ENCODE results near the gene GTF3C1. TPM values are rescaled to one million over a fixed set of nuclear protein-coding genes. Genes with fewer than 3 reads are reported as not detected.

Gene GTF3C1
- total RNA-seq, 1 experiment from 2014 or later = 121 TPM

DNA sequence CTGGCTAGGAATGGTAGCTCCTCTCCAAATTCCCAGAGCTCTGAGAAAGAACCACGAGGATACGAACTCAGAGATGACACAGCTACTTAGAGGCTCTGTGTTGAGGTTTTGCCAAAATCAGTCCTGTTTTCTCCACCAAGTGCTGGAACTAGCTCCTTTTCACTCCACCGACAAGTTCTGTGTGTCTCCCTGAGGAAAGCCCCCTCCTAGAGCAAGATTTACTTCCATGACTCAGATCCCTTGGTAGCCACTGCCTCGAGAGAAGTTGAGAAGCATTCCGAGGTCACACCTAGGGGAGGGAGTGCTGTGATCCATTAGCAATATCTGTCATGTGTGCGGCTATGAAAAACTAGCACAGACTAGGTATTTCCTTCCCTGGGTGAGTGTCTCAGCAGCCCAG lies 117.2 kb downstream of the GTF3C1 start:
- BruUV-seq (replicated peaks) = no TSS peak
- Histone ChIP-seq H3K27ac (ENCODE audit: low read length) (no peak overlapping the region), H3K27me3 (ENCODE audit: control insufficient read depth, insufficient read depth, low read length) (no peaks in the 10 kb centered on the region), H3K4me3 (ENCODE audit: low read depth in 2 of 2, low read length in 2 of 2) (no peak overlapping the region), H3K9me3 (ENCODE audit: control insufficient read depth, insufficient read depth, low read depth, low read length) (no peaks in the 10 kb centered on the region), H3K4me1 (ENCODE audit: control insufficient read depth, insufficient read depth, low read length) (no peaks in the 10 kb centered on the region), H3K36me3 (ENCODE audit: control insufficient read depth, insufficient read depth, low read length) (no peaks in the 10 kb centered on the region)
- TF ChIP-seq SIN3A (IDR thresholded peaks at IDR 0.05; ENCODE audit: borderline replicate concordance, insufficient read depth, low read depth, low read length) = no peak
- TF ChIP-seq TCF7L2 (IDR thresholded peaks at IDR 0.05; ENCODE audit: low read depth, low read length) = no peak
- no peak for TF ChIP-seq POLR2AphosphoS5 (IDR thresholded peaks at IDR 0.05; ENCODE audit: low read depth, low read length)
- ATAC-seq = peak; percentile 37
- intact Hi-C loops (cut with micrococcal nuclease; ENCODE audit: unreplicated experiment) = no loop called here
- DNase-seq (ENCODE audit: low read depth, low spot score) = no peak
- in situ Hi-C loops (cut with HindIII; ENCODE audit: low pct_unique_long_range_greater_than_20kb, low sequenced_read_pairs) = no loop called here
- ChIA-PET POLR2A (no interaction called here), CTCF (no interaction called here)

DNA sequence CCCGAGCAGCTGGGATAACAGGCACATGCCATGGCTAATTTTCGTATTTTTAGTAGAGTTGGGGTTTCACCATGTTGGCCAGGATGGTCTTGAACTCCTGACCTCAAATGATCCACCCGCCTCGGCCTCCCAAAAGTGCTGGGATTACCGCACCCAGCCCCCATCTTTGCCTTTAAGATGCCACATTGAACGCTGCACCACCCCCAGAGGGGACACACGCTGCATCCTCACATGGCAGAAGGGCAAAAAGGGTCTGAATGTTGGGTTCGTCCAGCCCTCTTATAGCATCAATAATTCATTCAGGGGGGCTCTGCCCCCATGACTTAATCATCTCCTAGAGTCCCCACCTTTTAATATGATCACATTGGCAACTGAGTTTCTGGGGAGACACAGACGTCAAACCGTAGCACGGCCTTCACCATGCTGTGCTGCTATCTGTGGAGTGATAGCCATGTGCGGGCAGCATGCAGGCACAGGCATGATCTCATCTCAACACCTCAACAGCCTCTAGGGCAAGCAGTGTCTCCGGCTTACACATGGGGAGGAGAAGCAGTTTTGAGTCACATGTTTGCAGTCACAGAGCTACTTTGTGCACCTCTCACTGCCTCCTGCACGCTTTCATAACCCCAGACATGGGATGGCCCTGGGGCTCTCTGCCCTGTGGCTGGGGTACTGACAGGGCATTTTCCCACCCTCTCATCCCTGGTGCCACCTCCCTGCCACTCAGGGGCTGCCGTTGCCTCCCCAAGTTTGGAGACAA lies 117.8 kb downstream of the GTF3C1 start:
- ChIA-PET POLR2A (no interaction called here), CTCF (no interaction called here)
- H3K27ac ChIP-seq (ENCODE audit: low read length) = no peak overlapping the region
- H3K36me3 ChIP-seq (ENCODE audit: control insufficient read depth, insufficient read depth, low read length) = no peaks in the 10 kb centered on the region
- TF ChIP-seq, protein P1, sequence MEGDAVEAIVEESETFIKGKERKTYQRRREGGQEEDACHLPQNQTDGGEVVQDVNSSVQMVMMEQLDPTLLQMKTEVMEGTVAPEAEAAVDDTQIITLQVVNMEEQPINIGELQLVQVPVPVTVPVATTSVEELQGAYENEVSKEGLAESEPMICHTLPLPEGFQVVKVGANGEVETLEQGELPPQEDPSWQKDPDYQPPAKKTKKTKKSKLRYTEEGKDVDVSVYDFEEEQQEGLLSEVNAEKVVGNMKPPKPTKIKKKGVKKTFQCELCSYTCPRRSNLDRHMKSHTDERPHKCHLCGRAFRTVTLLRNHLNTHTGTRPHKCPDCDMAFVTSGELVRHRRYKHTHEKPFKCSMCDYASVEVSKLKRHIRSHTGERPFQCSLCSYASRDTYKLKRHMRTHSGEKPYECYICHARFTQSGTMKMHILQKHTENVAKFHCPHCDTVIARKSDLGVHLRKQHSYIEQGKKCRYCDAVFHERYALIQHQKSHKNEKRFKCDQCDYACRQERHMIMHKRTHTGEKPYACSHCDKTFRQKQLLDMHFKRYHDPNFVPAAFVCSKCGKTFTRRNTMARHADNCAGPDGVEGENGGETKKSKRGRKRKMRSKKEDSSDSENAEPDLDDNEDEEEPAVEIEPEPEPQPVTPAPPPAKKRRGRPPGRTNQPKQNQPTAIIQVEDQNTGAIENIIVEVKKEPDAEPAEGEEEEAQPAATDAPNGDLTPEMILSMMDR (IDR thresholded peaks at IDR 0.05) = no peak
- TF ChIP-seq SIN3A (IDR thresholded peaks at IDR 0.05; ENCODE audit: borderline replicate concordance, insufficient read depth, low read depth, low read length) (no peak), TCF7L2 (IDR thresholded peaks at IDR 0.05; ENCODE audit: low read depth, low read length) (no peak), POLR2AphosphoS5 (IDR thresholded peaks at IDR 0.05; ENCODE audit: low read depth, low read length) (no peak)
- TF ChIP-seq, protein P2, sequence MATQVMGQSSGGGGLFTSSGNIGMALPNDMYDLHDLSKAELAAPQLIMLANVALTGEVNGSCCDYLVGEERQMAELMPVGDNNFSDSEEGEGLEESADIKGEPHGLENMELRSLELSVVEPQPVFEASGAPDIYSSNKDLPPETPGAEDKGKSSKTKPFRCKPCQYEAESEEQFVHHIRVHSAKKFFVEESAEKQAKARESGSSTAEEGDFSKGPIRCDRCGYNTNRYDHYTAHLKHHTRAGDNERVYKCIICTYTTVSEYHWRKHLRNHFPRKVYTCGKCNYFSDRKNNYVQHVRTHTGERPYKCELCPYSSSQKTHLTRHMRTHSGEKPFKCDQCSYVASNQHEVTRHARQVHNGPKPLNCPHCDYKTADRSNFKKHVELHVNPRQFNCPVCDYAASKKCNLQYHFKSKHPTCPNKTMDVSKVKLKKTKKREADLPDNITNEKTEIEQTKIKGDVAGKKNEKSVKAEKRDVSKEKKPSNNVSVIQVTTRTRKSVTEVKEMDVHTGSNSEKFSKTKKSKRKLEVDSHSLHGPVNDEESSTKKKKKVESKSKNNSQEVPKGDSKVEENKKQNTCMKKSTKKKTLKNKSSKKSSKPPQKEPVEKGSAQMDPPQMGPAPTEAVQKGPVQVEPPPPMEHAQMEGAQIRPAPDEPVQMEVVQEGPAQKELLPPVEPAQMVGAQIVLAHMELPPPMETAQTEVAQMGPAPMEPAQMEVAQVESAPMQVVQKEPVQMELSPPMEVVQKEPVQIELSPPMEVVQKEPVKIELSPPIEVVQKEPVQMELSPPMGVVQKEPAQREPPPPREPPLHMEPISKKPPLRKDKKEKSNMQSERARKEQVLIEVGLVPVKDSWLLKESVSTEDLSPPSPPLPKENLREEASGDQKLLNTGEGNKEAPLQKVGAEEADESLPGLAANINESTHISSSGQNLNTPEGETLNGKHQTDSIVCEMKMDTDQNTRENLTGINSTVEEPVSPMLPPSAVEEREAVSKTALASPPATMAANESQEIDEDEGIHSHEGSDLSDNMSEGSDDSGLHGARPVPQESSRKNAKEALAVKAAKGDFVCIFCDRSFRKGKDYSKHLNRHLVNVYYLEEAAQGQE (IDR thresholded peaks at IDR 0.05; ENCODE audit: insufficient read depth in 1 of 2, low read depth in 2 of 2, low read length in 1 of 2) = no peak
- ATAC-seq (peak; percentile 36; the same call in 1 of the 2 replicates), DNase-seq (ENCODE audit: low read depth, low spot score) (no peak)
- H3K4me1 ChIP-seq (ENCODE audit: control insufficient read depth, insufficient read depth, low read length) = no peaks in the 10 kb centered on the region
- BruUV-seq (replicated peaks) = no TSS peak
- no peaks in the 10 kb centered on the region for H3K27me3 ChIP-seq (ENCODE audit: control insufficient read depth, insufficient read depth, low read length)
- no peaks in the 10 kb centered on the region for H3K9me3 ChIP-seq (ENCODE audit: control insufficient read depth, insufficient read depth, low read depth, low read length)
- in situ Hi-C loops (cut with HindIII; ENCODE audit: low pct_unique_long_range_greater_than_20kb, low sequenced_read_pairs) (no loop called here), intact Hi-C loops (cut with micrococcal nuclease; ENCODE audit: unreplicated experiment) (no loop called here)
- no peak overlapping the region for H3K4me3 ChIP-seq (ENCODE audit: low read depth in 2 of 2, low read length in 2 of 2)

DNA sequence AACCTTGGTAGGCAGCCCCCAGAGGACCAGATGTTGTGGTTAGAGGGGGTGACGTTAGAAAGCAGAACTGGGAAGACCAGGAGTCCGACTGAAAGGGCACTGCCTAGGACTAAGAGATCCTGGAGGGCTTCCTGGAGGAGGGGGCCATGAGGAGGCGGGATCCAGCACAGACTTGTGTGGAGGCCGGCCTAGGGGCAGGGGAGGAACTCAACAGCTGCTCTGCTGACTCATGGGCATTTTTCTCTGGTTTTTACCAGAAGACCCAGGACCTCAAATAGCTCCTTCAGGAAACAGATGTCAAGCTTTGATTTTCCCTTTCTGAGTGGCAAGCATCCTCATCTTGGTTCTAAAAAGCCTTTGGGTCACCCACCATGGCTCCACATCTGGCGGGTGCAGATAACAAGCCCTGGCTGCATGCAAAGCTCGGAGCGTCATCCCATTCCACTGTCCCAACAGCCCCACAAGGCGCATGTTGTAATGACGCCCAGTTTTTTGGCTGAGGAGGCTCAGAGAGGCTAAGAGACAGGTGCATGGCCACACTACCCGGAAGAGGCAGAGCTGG lies 118.7 kb downstream of the GTF3C1 start:
- Histone ChIP-seq H3K27ac (ENCODE audit: low read length) (no peak overlapping the region), H3K4me3 (ENCODE audit: low read depth in 2 of 2, low read length in 2 of 2) (no peak overlapping the region), H3K4me1 (ENCODE audit: control insufficient read depth, insufficient read depth, low read length) (no peaks in the 10 kb centered on the region), H3K36me3 (ENCODE audit: control insufficient read depth, insufficient read depth, low read length) (no peaks in the 10 kb centered on the region), H3K27me3 (ENCODE audit: control insufficient read depth, insufficient read depth, low read length) (no peaks in the 10 kb centered on the region; the same call in 1 of the 2 replicates), H3K9me3 (ENCODE audit: control insufficient read depth, insufficient read depth, low read depth, low read length) (no peaks in the 10 kb centered on the region)
- ATAC-seq = no peak
- ChIA-PET CTCF (no interaction called here), POLR2A (no interaction called here)
- BruUV-seq (replicated peaks) = no TSS peak
- no peak for DNase-seq (ENCODE audit: low read depth, low spot score)
- TF ChIP-seq SIN3A (IDR thresholded peaks at IDR 0.05; ENCODE audit: borderline replicate concordance, insufficient read depth, low read depth, low read length) = no peak
- TF ChIP-seq, protein P2 (IDR thresholded peaks at IDR 0.05; ENCODE audit: insufficient read depth in 1 of 2, low read depth in 2 of 2, low read length in 1 of 2) = no peak
- TF ChIP-seq, protein P1 (IDR thresholded peaks at IDR 0.05) = no peak
- TF ChIP-seq POLR2AphosphoS5 (IDR thresholded peaks at IDR 0.05; ENCODE audit: low read depth, low read length) = no peak
- TF ChIP-seq TCF7L2 (IDR thresholded peaks at IDR 0.05; ENCODE audit: low read depth, low read length) = no peak
- in situ Hi-C loops (cut with HindIII; ENCODE audit: low pct_unique_long_range_greater_than_20kb, low sequenced_read_pairs) (no loop called here), intact Hi-C loops (cut with micrococcal nuclease; ENCODE audit: unreplicated experiment) (no loop called here)

Data from Panc1 (cell line).